SU-DHL-6 (cell line): ENCODE results near the gene PHGDH.
A peak's percentile ranks its signal among the peaks of the same experiment; 100 is the strongest.

Experiments
- H2AFZ ChIP-seq: fragments of 200-600 bp; sonication (generic); 2 replicates; pipeline ENCODE4 v1.6.1; 2014; ENCODE audit warnings: low read depth, mild to moderate bottlenecking, moderate library complexity, mixed read lengths, antibody characterized with exemption, low read length; ENCODE audit not compliant: severe bottlenecking
- H3F3A ChIP-seq: fragments of 200-600 bp; shearing (Covaris generic); 2 replicates; pipeline ENCODE4 v1.6.0; 2016; ENCODE audit warnings: antibody characterized with exemption, mild to moderate bottlenecking; ENCODE audit not compliant: insufficient read depth
- H3K27ac ChIP-seq: fragments of 200-600 bp; sonication (generic); 2 replicates; pipeline ENCODE4 v1.5.1; 2016; ENCODE audit warnings: low read depth, mild to moderate bottlenecking, low read length, moderate library complexity, mixed read lengths
- H3K27me3 ChIP-seq: fragments of 200-600 bp; sonication (generic), shearing (Covaris generic); 2 replicates; pipeline ENCODE4 v1.6.0; 2014; ENCODE audit warnings: mild to moderate bottlenecking, low read length
- H3K36me3 ChIP-seq: fragments of 200-600 bp; sonication (generic); 2 replicates; pipeline ENCODE4 v1.6.1; 2014; ENCODE audit warnings: mild to moderate bottlenecking, low read length, mixed read lengths
- H3K4me2 ChIP-seq: fragments of 300-600, 200-600 bp; shearing (Covaris generic), sonication (generic); 2 replicates; pipeline ENCODE4 v1.6.0; 2014; ENCODE audit warnings: low read length, low read depth, mild to moderate bottlenecking; ENCODE audit not compliant: poor library complexity, severe bottlenecking
- H3K4me3 ChIP-seq: fragments of 200-600 bp; sonication (generic); 2 replicates; pipeline ENCODE4 v1.5.1; 2014; ENCODE audit warnings: antibody characterized with exemption, low read length, mild to moderate bottlenecking, mixed read lengths; ENCODE audit not compliant: insufficient read depth, poor library complexity, severe bottlenecking
- H3K79me2 ChIP-seq: fragments of 200-600 bp; sonication (generic); 2 replicates; pipeline ENCODE4 v1.6.1; 2014; ENCODE audit warnings: mild to moderate bottlenecking, low read length, moderate library complexity; ENCODE audit not compliant: insufficient read depth
- H3K9ac ChIP-seq: fragments of 200-600 bp; sonication (generic); 2 replicates; pipeline ENCODE4 v1.7.0; 2014; ENCODE audit warnings: mild to moderate bottlenecking, low read length
- H3K9me2 ChIP-seq: fragments of 200-600 bp; sonication (generic); replicated peaks from 2 replicates; pipeline ENCODE4 v1.6.1; 2014; ENCODE audit warnings: low read length; ENCODE audit not compliant: insufficient read depth
- H3K9me3 ChIP-seq: fragments of 200-600 bp; sonication (generic); 2 replicates; pipeline ENCODE4 v1.6.1; 2014; ENCODE audit warnings: low read length, mixed read lengths; ENCODE audit not compliant: insufficient read depth
- H4K20me1 ChIP-seq: fragments of 200-600 bp; sonication (generic); 2 replicates; pipeline ENCODE4 v1.6.1; 2014; ENCODE audit warnings: low read depth, mild to moderate bottlenecking, antibody characterized with exemption, low read length, moderate library complexity, mixed read lengths
- EZH2phosphoT487 ChIP-seq: fragments of 200-600 bp; sonication (generic), shearing (Covaris generic); conservative IDR thresholded peaks from 2 replicates; pipeline ENCODE4 v1.6.1; 2018; ENCODE audit warnings: mild to moderate bottlenecking, antibody characterized with exemption, low read length, moderate library complexity, mixed read lengths
- TF ChIP-seq, protein P1 (sequence below): fragments of 200-600 bp; sonication (generic); IDR thresholded peaks from one replicate; pipeline ENCODE4 v1.5.1; 2017; ENCODE audit warnings: antibody characterized with exemption, mild to moderate bottlenecking, low read length, moderate library complexity; ENCODE audit not compliant: insufficient read depth, poor library complexity, severe bottlenecking

PHGDH gene

DNA sequence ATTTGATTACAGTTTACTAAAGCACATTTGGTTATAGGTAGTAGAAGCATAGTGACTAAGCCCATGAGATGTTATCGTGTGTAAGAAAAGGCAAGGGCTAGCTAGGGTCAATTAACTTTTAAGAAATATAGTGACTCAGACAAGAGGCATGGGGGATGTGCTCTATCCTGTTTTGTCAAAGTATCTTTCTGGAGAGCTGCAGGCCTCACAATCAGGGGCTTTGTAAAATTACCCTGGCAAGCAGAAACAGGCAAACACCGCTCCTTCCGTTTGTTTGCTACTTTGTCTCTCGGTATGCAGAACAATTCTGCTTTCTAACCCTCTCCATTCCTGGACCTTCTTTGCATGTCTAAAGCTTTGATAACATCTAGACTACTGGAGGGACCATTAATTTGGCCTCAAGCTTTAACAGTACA, 37.6 kb upstream of the PHGDH start:
- no peaks in the 10 kb centered on the region for H3K9me3 ChIP-seq
- no peaks in the 10 kb centered on the region for H3K9me2 ChIP-seq
- no peaks in the 10 kb centered on the region for H4K20me1 ChIP-seq
- no peak overlapping the region for H3K4me3 ChIP-seq
- H3K36me3 ChIP-seq = no peaks in the 10 kb centered on the region
- no peaks in the 10 kb centered on the region for H3K27me3 ChIP-seq
- TF ChIP-seq, protein P1, sequence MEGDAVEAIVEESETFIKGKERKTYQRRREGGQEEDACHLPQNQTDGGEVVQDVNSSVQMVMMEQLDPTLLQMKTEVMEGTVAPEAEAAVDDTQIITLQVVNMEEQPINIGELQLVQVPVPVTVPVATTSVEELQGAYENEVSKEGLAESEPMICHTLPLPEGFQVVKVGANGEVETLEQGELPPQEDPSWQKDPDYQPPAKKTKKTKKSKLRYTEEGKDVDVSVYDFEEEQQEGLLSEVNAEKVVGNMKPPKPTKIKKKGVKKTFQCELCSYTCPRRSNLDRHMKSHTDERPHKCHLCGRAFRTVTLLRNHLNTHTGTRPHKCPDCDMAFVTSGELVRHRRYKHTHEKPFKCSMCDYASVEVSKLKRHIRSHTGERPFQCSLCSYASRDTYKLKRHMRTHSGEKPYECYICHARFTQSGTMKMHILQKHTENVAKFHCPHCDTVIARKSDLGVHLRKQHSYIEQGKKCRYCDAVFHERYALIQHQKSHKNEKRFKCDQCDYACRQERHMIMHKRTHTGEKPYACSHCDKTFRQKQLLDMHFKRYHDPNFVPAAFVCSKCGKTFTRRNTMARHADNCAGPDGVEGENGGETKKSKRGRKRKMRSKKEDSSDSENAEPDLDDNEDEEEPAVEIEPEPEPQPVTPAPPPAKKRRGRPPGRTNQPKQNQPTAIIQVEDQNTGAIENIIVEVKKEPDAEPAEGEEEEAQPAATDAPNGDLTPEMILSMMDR = no peak
- TF ChIP-seq EZH2phosphoT487 = no peak
- no peaks in the 10 kb centered on the region for H3F3A ChIP-seq
- H2AFZ ChIP-seq = no peak overlapping the region
- H3K79me2 ChIP-seq = no peaks in the 10 kb centered on the region
- H3K27ac ChIP-seq = no peak overlapping the region
- H3K9ac ChIP-seq = no peak overlapping the region
- no peak overlapping the region for H3K4me2 ChIP-seq

DNA sequence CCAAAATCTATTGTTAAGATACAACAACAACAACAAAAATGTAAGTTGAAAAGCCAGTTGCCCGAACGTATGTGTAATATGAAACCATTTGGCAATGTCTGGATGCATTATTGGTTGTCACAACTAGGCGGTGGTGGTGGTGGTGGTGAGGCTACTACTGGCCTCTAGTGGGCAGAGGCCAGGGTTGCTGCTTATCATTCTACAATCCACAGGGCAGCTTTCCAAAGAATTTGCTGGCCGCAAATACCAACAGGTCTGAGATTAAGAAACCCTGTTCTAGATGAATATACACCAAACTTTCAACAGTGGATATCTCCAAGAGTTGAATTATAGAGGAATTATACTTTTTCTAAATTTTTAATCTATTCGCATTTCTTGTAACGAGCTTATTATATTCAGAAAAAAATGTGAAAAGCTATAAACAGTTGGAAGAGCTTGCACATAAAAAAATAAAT, 36.9 kb upstream of the PHGDH start:
- no peak overlapping the region for H3K4me3 ChIP-seq
- H3K9ac ChIP-seq = no peak overlapping the region

DNA sequence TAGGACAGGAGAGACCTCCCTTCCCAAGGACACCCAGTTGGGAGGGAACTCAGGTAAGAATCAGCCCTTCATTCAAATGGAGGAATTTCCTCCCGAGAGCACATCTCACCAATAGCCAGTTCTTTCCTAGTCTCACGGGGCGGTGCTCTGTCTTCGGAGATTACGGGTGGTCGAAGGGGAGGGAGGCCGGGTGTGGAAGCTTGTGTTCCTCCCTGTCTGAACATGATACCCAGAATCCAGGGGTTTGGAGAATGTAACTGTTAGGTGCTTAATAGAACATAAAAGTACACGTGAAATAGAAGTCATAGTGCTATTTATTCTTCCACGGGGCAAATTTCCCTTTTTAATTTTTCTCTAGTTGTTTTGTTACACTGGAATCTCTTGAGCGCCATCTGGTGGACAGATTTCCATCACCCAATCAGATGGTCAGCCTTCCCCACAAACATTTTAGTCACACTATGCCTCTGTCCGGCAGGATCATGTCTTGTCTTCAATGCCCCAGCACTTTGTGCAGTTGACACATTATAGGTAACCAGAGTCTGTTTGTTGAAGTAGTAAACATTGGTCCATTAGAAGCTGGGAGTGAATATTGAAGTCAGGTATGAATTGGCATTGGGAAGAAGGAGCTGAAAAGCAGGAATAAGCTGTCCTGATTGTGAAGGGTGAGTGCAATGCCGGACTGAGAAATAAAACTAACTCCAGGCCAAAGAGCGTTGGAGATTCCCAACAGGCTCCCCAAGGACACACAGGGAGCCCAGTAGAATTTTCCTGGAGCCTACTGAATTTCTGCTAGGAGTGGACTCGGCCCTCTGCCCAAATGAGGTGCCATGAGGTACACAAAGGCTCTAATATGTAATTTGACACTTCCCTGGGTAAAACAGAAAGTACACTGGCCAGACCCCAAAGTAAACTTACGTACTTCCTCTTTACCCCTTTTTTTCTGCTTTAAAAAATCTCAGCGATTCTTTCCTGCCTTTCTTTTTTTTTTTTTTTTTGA, 36.1 kb upstream of the PHGDH start:
- Histone ChIP-seq H3F3A (no peaks in the 10 kb centered on the region), H2AFZ (peak overlapping the region; percentile 30), H3K79me2 (no peaks in the 10 kb centered on the region), H3K4me3 (no peak overlapping the region), H3K36me3 (no peaks in the 10 kb centered on the region), H3K27me3 (no peaks in the 10 kb centered on the region), H3K9ac (no peak overlapping the region), H3K27ac (no peak overlapping the region), H3K9me3 (no peaks in the 10 kb centered on the region), H3K9me2 (no peaks in the 10 kb centered on the region), H4K20me1 (no peaks in the 10 kb centered on the region), H3K4me2 (peak overlapping the region; percentile 24)
- no peak for TF ChIP-seq EZH2phosphoT487
- TF ChIP-seq, protein P1 = peak; percentile 58

More for the DNA sequence above, 36.9 kb upstream of the PHGDH start:
- Histone ChIP-seq H3F3A (no peaks in the 10 kb centered on the region), H3K9me2 (no peaks in the 10 kb centered on the region), H3K79me2 (no peaks in the 10 kb centered on the region), H3K9me3 (no peaks in the 10 kb centered on the region), H3K36me3 (no peaks in the 10 kb centered on the region), H3K27me3 (no peaks in the 10 kb centered on the region), H2AFZ (peak overlapping the region; percentile 30), H3K4me2 (peak overlapping the region; percentile 24), H3K27ac (no peak overlapping the region), H4K20me1 (no peaks in the 10 kb centered on the region)
- TF ChIP-seq, protein P1 = no peak
- no peak for TF ChIP-seq EZH2phosphoT487
